Skin epidermis (tissue), 12 donors: Measurements from ENCODE around the gene HCAR2.
"Not testable (repeated sequence)": the region's sequence is repeated elsewhere in the genome, so short reads cannot be mapped to it uniquely, and the experiment has no call there.

Experiments
- H3K27ac ChIP-seq, 21 experiments: fragments of 200-600 bp; sonication (generic) in 11 of 21; one replicate each; pipeline ENCODE4 v1.5.0; 2020; ENCODE audit warnings: mild to moderate bottlenecking in 3 of 21, inconsistent platforms in 2 of 21, moderate library complexity in 2 of 21
- H3K4me3 ChIP-seq, 7 experiments: fragments of 200-600 bp; sonication (generic) in 2 of 7; one replicate each; pipeline ENCODE4 v1.5.0; 2020; ENCODE audit warnings: inconsistent platforms in 2 of 7, mild to moderate bottlenecking in 2 of 7, moderate library complexity in 1 of 7

The HCAR2 gene

DNA sequence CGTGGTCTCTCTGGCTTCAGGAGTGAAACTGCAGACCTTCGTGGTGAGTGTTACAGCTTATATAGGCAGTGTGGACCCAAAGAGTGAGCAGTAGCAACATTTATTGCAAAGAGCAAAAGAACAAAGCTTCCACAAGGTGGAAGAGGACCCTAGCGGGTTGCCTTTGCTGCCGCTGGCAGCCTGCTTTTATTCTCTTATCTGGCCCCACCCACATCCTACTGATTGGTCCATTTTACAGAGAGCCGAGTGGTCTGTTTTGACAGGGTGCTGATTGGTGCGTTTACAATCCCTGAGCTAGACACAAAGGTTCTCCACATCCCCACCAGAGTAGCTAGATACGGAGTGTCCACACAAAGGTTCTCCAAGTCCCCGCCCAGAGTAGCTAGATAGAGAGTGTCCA lies 27.1 kb downstream of the HCAR2 start:
- not testable (repeated sequence) for H3K27ac ChIP-seq, H3K4me3 ChIP-seq

DNA sequence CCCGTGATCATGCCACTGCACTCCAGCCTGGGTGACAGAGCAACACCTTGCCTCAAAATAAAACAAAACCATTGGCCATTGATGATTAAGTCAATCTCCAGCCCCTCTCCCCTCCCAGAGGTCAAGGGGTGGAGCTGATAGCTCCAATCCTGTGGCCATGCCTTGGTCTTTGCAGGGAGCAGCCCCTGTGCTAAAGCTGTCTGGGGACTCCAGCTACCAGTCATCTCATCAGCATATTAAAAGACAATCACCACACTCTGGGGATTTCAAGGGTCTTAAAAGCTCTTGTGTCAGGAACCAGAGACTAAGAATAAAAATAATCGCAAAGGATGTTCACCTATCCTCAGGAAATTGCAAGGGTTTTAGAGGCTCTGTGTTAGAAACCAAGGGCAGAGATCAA lies 30.6 kb downstream of the HCAR2 start:
- Histone ChIP-seq H3K4me3 (no peak overlapping the region), H3K27ac (no peak overlapping the region)

DNA sequence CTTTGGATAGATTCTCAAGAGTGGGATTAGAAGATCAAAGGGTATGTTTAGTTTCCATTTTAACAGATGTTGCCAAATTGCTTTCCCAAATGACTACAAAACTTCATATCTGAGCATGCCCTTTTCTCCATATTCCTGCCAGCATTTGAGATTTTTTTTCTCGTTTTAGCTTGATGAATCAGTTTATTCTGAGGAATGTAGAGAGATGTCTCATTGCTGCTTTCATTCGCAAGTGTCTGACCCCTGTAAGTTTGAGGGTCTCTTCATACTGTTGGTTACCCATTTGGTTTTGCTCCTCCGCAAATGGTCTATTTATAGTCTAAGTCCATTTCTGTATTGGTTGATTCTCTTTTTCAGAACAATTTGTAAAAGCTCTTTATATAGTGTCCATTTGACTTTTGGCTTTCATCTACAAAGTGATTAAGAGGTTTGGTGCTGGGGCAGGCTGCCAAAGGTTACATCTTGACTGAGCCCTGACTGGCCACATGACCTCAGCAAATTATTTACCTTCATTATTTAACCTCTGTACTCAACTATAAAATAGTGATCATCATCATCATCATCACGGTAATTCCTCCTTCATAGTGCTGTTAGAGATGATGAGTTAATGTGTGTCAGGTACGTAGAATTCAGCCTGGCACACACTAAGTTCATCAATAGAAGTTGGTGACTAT lies 33.6 kb downstream of the HCAR2 start:
- H3K27ac ChIP-seq: no peak overlapping the region

DNA sequence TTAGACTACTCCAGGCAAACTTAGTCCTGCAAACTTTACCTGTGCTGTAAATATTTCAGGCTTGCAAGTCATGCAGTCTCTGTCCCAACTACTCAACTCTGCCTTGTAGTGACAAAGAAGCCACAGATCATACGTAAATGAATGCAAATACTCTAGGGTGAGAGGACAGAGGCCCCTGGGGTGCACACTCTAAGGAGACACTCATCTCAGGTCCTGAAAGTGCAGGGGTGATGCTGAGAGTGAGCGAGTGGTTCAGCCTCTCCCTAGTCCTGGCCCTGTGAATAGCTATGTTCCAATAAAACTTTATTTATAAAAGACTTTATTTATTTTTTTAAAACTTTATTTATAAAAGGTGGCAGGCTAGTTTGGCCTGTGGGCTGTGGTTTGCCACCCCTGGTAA lies 34.9 kb downstream of the HCAR2 start:
- Histone ChIP-seq H3K4me3 (no peak overlapping the region), H3K27ac (no peak overlapping the region)

More for the DNA sequence above, 33.6 kb downstream of the HCAR2 start:
- H3K4me3 ChIP-seq: no peak overlapping the region

DNA sequence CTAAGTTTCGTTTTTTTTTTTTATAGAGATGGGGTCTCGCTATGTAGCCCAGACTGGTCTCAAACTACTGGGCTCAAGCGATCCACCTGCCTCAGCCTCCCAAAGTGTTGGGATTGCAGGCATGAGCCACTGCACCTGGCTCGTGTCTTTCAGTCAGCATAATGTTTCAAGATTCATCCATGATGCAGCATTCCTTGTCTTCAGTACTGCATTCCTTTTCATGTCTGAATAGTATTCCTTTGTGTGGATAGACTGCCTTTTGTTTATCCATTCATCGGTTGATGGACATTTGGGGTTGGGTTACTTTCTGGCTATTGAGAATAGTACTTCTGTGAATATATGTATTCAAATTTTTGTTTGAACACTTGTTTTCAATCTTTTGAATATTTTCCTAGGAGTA lies 37.4 kb downstream of the HCAR2 start:
- no peak overlapping the region for H3K4me3 ChIP-seq
- H3K27ac ChIP-seq: no peak overlapping the region

DNA sequence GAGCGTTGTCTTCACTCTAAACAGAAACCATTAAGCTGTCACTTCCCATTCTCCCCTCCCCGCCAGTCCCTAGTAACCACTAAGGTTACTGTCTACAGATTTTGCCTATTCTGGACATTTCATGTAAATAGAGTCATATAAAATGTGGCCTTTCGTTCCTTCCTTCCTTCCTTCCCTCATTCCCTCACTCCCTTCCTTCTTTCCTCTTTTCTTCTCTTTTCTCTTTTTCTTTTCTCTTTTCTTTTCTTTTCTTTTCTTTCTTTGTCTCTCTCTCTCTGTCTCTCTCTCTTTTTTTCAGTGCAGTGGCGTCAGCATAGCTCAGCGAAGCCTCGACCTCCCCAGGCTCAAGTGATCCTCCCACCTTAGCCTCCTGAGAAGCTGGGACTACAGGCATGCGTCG lies 37.8 kb downstream of the HCAR2 start:
- Histone ChIP-seq H3K27ac (no peak overlapping the region), H3K4me3 (no peak overlapping the region)

DNA sequence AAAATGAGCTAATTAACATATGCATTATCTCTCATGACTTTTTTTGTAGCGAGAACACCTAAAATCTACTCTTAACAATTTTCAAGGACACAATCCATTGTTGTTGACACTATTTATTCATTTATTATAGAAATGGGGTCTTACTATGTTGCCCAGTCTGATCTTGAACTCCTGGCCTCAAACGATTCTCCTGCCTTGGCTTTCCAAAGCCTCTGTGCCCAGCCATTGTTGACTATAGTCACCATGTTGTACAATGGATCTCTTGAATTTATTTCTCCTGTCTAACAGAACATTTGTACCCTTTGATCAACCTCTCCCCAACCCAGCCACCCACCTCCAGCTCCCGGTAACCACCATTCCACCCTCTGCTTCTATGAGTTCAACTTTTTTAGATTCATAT lies 41.2 kb downstream of the HCAR2 start:
- no peak overlapping the region for H3K4me3 ChIP-seq
- H3K27ac ChIP-seq: no peak overlapping the region

DNA sequence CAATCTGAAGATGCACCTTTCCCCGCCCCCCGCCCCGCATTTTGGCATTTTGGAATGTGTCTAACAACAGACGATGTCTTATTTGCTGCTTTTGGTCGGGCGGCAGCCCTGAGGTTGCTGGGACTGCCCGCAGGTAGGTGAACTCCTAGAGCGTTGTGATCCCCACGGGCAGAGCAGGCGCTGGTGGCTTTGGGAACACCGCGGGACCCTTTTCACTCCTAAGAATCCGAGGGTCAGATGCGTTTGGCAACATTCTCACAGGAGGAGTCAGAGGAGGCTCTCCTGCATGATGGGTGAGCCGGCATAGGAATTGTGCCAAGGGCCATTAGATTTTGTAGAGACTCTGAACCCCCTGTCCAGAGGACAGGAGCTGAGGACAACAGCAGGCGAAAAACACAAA lies 41.9 kb downstream of the HCAR2 start:
- no peak overlapping the region for H3K27ac ChIP-seq
- no peak overlapping the region for H3K4me3 ChIP-seq

DNA sequence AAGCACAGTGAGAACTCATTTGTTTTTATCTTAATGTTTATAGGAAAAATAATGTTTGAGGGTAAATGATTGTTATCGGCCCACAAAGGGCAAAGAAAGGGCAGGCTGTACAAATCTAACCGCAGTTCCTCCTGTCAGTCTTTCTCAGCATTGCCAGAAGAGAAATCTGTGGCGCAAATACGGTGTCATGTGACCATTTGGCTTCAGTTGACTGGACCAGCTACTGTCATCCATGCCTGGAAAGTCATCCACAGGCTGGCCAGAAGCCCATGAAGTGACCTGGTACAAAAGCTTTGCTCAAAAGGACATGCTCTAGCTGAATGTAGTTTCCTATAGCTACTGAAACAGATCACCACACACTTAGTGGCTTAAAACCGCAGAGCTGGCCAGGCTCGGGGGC lies 43.6 kb downstream of the HCAR2 start:
- no peak overlapping the region for H3K4me3 ChIP-seq
- no peak overlapping the region for H3K27ac ChIP-seq

DNA sequence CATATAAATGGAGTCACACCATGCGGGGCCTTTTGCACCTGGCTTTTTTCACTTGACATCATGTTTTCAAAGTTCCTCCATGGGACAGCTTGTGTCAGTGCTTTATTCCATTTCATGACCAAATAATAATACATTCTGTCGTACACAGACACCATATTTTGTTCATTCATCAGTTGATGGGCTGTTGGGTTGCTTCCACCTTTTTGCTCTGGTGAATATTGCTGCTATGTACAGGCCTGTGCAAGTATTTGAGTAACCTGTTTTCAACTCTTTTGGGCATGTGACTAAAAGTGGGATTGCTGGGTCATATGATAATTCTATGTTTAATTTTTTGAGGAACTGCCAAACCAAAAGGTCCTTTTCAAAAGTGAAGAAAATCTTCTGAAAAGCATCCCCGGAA lies 46.9 kb downstream of the HCAR2 start:
- Histone ChIP-seq H3K4me3 (no peak overlapping the region), H3K27ac (peak overlapping the region in 1 of 21 experiments; percentile 32)

DNA sequence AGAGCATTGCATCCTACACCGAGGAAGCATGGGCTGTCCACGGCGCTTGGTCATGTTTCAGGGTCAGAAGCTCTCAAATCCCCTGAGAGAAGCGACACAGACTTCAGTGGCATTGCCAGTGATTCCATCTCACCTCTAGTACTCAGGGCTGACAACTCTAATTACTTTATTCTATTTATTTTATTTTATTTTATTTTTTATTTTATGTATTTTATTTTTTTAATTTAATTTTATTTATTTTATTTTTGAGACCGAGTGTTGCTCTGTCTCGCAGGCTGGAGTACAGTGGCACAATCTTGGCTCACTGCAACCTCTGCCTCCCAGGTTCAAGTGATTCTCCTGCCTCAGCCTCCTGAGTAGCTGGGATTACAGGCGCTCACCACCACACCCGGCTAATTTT lies 49.9 kb downstream of the HCAR2 start:
- not testable (repeated sequence) for H3K27ac ChIP-seq, H3K4me3 ChIP-seq

DNA sequence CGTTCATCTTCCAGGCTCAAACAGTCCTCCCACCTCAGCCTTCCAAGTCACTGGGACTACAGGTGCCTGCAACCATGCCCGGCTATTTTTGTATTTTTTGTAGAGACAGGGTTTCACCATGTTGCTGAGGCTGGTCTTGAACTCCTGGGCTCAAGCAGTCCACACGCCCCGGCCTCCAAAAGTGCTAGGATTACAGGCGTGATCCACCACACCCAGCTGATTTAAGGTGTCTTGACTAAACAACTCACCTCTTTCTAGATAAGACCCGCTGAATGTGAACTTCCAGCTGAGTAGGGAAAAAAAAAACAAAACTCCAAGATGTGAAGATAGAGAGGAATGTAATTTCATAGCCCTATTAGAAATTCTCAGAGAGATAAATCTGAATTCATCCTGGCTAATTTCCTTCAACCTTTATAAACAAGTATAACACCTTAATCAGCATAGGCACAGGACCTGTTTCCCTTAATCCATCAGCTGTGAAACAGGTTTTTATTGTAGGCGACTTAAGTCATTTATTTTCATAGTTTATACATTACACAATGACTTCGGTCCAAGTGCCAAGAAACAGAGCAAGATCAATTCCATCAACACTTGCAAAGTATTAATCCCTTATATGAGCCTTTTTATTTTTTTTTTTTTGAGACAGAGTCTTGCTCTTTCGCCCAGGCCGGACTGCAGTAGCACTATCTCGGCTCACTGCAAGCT lies 51.5 kb downstream of the HCAR2 start:
- Histone ChIP-seq H3K27ac (peak overlapping the region in 6 of 21 experiments; percentile 0 to 45 (median 34)), H3K4me3 (no peak overlapping the region)
